ENCODE data around the gene SIRPB2.

The SIRPB2 gene

GRCh38 chr20:1478566-1478965, 12.7 kb downstream of the SIRPB2 start:
- Histone ChIP-seq H3K4me3 (ENCODE audit: low read depth, low read length) (no peak overlapping the region), H3K9me3 (ENCODE audit: control insufficient read depth, insufficient read depth, low read length) (no peaks in the 10 kb centered on the region), H3K27me3 (ENCODE audit: control insufficient read depth, insufficient read depth, low read length) (no peaks in the 10 kb centered on the region), H3K36me3 (ENCODE audit: control insufficient read depth, insufficient read depth, low read length) (no peaks in the 10 kb centered on the region), H3K4me1 (ENCODE audit: control insufficient read depth, insufficient read depth, low read length) (no peaks in the 10 kb centered on the region), H3K9ac (ENCODE audit: low read depth, low read length) (no peak overlapping the region)

GRCh38 chr20:1477896-1478490, 13.2 kb downstream of the SIRPB2 start:
- Histone ChIP-seq H3K4me3 (ENCODE audit: low read depth, low read length) (no peak overlapping the region), H3K9me3 (ENCODE audit: control insufficient read depth, insufficient read depth, low read length) (no peaks in the 10 kb centered on the region), H3K27me3 (ENCODE audit: control insufficient read depth, insufficient read depth, low read length) (no peaks in the 10 kb centered on the region), H3K9ac (ENCODE audit: low read depth, low read length) (no peak overlapping the region), H3K4me1 (ENCODE audit: control insufficient read depth, insufficient read depth, low read length) (no peaks in the 10 kb centered on the region), H3K36me3 (ENCODE audit: control insufficient read depth, insufficient read depth, low read length) (no peaks in the 10 kb centered on the region)

- Histone ChIP-seq H3K9ac (ENCODE audit: low read depth, low read length) (no peak overlapping the region), H3K27me3 (ENCODE audit: control insufficient read depth, insufficient read depth, low read length) (no peaks in the 10 kb centered on the region), H3K9me3 (ENCODE audit: control insufficient read depth, insufficient read depth, low read length) (no peaks in the 10 kb centered on the region), H3K4me1 (ENCODE audit: control insufficient read depth, insufficient read depth, low read length) (no peaks in the 10 kb centered on the region), H3K36me3 (ENCODE audit: control insufficient read depth, insufficient read depth, low read length) (no peaks in the 10 kb centered on the region), H3K4me3 (ENCODE audit: low read depth, low read length) (no peak overlapping the region)
Measured at GRCh38 chr20:1474817-1475603, 16.2 kb downstream of the SIRPB2 start.

GRCh38 chr20:1474325-1474724, 16.9 kb downstream of the SIRPB2 start:
- Histone ChIP-seq H3K27me3 (ENCODE audit: control insufficient read depth, insufficient read depth, low read length) (no peaks in the 10 kb centered on the region), H3K4me3 (ENCODE audit: low read depth, low read length) (no peak overlapping the region), H3K36me3 (ENCODE audit: control insufficient read depth, insufficient read depth, low read length) (no peaks in the 10 kb centered on the region), H3K9ac (ENCODE audit: low read depth, low read length) (no peak overlapping the region), H3K9me3 (ENCODE audit: control insufficient read depth, insufficient read depth, low read length) (no peaks in the 10 kb centered on the region), H3K4me1 (ENCODE audit: control insufficient read depth, insufficient read depth, low read length) (peaks cover 2% of the 10 kb centered on the region)

- Histone ChIP-seq H3K9ac (ENCODE audit: low read depth, low read length) (no peak overlapping the region), H3K27me3 (ENCODE audit: control insufficient read depth, insufficient read depth, low read length) (no peaks in the 10 kb centered on the region), H3K36me3 (ENCODE audit: control insufficient read depth, insufficient read depth, low read length) (no peaks in the 10 kb centered on the region), H3K4me3 (ENCODE audit: low read depth, low read length) (no peak overlapping the region), H3K4me1 (ENCODE audit: control insufficient read depth, insufficient read depth, low read length) (peaks cover 2% of the 10 kb centered on the region), H3K9me3 (ENCODE audit: control insufficient read depth, insufficient read depth, low read length) (no peaks in the 10 kb centered on the region)
Measured at GRCh38 chr20:1473246-1474220, 17.7 kb downstream of the SIRPB2 start.

GRCh38 chr20:1472556-1473245, 18.5 kb downstream of the SIRPB2 start:
- H3K27me3 ChIP-seq (ENCODE audit: control insufficient read depth, insufficient read depth, low read length) = no peaks in the 10 kb centered on the region
- no peak overlapping the region for H3K4me3 ChIP-seq (ENCODE audit: low read depth, low read length)
- H3K4me1 ChIP-seq (ENCODE audit: control insufficient read depth, insufficient read depth, low read length) = peaks cover 5% of the 10 kb centered on the region
- H3K36me3 ChIP-seq (ENCODE audit: control insufficient read depth, insufficient read depth, low read length) = no peaks in the 10 kb centered on the region
- H3K9ac ChIP-seq (ENCODE audit: low read depth, low read length) = no peak overlapping the region
- no peaks in the 10 kb centered on the region for H3K9me3 ChIP-seq (ENCODE audit: control insufficient read depth, insufficient read depth, low read length)

- Histone ChIP-seq H3K4me3 (ENCODE audit: low read depth, low read length) (no peak overlapping the region), H3K9me3 (ENCODE audit: control insufficient read depth, insufficient read depth, low read length) (no peaks in the 10 kb centered on the region), H3K4me1 (ENCODE audit: control insufficient read depth, insufficient read depth, low read length) (peaks cover 10% of the 10 kb centered on the region), H3K9ac (ENCODE audit: low read depth, low read length) (no peak overlapping the region), H3K36me3 (ENCODE audit: control insufficient read depth, insufficient read depth, low read length) (no peaks in the 10 kb centered on the region), H3K27me3 (ENCODE audit: control insufficient read depth, insufficient read depth, low read length) (no peaks in the 10 kb centered on the region)
Measured at GRCh38 chr20:1471242-1471641, 20.0 kb downstream of the SIRPB2 start.

- Histone ChIP-seq H3K9me3 (ENCODE audit: control insufficient read depth, insufficient read depth, low read length) (no peaks in the 10 kb centered on the region), H3K9ac (ENCODE audit: low read depth, low read length) (no peak overlapping the region), H3K4me1 (ENCODE audit: control insufficient read depth, insufficient read depth, low read length) (peaks cover 14% of the 10 kb centered on the region), H3K4me3 (ENCODE audit: low read depth, low read length) (no peak overlapping the region), H3K27me3 (ENCODE audit: control insufficient read depth, insufficient read depth, low read length) (no peaks in the 10 kb centered on the region), H3K36me3 (ENCODE audit: control insufficient read depth, insufficient read depth, low read length) (no peaks in the 10 kb centered on the region)
Measured at GRCh38 chr20:1469925-1470571, 21.2 kb downstream of the SIRPB2 start.

- H3K4me1 ChIP-seq (ENCODE audit: control insufficient read depth, insufficient read depth, low read length) = peaks cover 15% of the 10 kb centered on the region
- H3K27me3 ChIP-seq (ENCODE audit: control insufficient read depth, insufficient read depth, low read length) = no peaks in the 10 kb centered on the region
- H3K9me3 ChIP-seq (ENCODE audit: control insufficient read depth, insufficient read depth, low read length) = no peaks in the 10 kb centered on the region
- H3K36me3 ChIP-seq (ENCODE audit: control insufficient read depth, insufficient read depth, low read length) = no peaks in the 10 kb centered on the region
- H3K9ac ChIP-seq (ENCODE audit: low read depth, low read length) = no peak overlapping the region
- no peak overlapping the region for H3K4me3 ChIP-seq (ENCODE audit: low read depth, low read length)
Measured at GRCh38 chr20:1469306-1469905, 21.8 kb downstream of the SIRPB2 start.

- H3K36me3 ChIP-seq (ENCODE audit: control insufficient read depth, insufficient read depth, low read length) = no peaks in the 10 kb centered on the region
- no peaks in the 10 kb centered on the region for H3K27me3 ChIP-seq (ENCODE audit: control insufficient read depth, insufficient read depth, low read length)
- H3K4me3 ChIP-seq (ENCODE audit: low read depth, low read length) = no peak overlapping the region
- peaks cover 15% of the 10 kb centered on the region for H3K4me1 ChIP-seq (ENCODE audit: control insufficient read depth, insufficient read depth, low read length)
- H3K9ac ChIP-seq (ENCODE audit: low read depth, low read length) = no peak overlapping the region
- H3K9me3 ChIP-seq (ENCODE audit: control insufficient read depth, insufficient read depth, low read length) = no peaks in the 10 kb centered on the region
Measured at GRCh38 chr20:1468117-1468624, 23.0 kb downstream of the SIRPB2 start.

Measured in iPS-15b (cell line).